Activated B cell treated with CpG ODN at 0.5 μM for 24 hours (primary cell): Measurements from ENCODE around the gene ZDHHC5. TPM values are rescaled to one million over a fixed set of nuclear protein-coding genes. Genes with fewer than 3 reads are reported as not detected.

Experiments used
- ATAC-seq: fragments of 200-7000 bp; cut with Tn5 transposase; one replicate; pipeline ENCODE4 v1.10.0; 2021; ENCODE audit warnings: low read depth, mild to moderate bottlenecking, moderate library complexity
- CTCF ChIA-PET: fragments of 350-600 bp; sonication (Branson Sonifier 250); formaldehyde crosslinking; loops from one replicate; lab custom pipeline; 2021; ENCODE audit warnings: antibody characterized with exemption; lab: Charles Lee
- POLR2A ChIA-PET: fragments of 350-600 bp; sonication (Branson Sonifier 250); formaldehyde crosslinking; loops from one replicate; lab custom pipeline; 2021; ENCODE audit warnings: antibody characterized with exemption; lab: Charles Lee
- DNase-seq: peaks from one replicate; pipeline ENCODE4 v3.0.0; 2022
- H3K27ac Mint-ChIP-seq: one replicate; pipeline ENCODE4 v1.8.0; 2020; ENCODE audit warnings: mixed read lengths
- H3K27me3 Mint-ChIP-seq: one replicate; pipeline ENCODE4 v1.8.0; 2021; ENCODE audit warnings: mixed read lengths
- H3K36me3 Mint-ChIP-seq: one replicate; pipeline ENCODE4 v1.8.0; 2021; ENCODE audit warnings: low read depth, mixed read lengths
- H3K4me1 Mint-ChIP-seq: one replicate; pipeline ENCODE4 v1.8.0; 2021; ENCODE audit warnings: mixed read lengths
- H3K4me3 Mint-ChIP-seq: one replicate; pipeline ENCODE4 v1.8.0; 2020; ENCODE audit warnings: mild to moderate bottlenecking, mixed read lengths
- H3K9me3 Mint-ChIP-seq: one replicate; pipeline ENCODE4 v1.8.0; 2020; ENCODE audit warnings: mixed read lengths
- CTCF ChIP-seq: fragments of 200-600 bp; IDR thresholded peaks from one replicate; pipeline ENCODE4 v1.8.0; 2022; ENCODE audit warnings: antibody characterized with exemption, mild to moderate bottlenecking
- intact Hi-C: fragments of 100-400 bp; cut with micrococcal nuclease; formaldehyde crosslinking; loops from one replicate; pipeline ENCODE4 v1.15.1; 2024
- total RNA-seq: library from RNA; stranded (reverse); gene quantifications from 2 replicates; pipeline ENCODE4 v1.2.3, GENCODE V29; 2022

The ZDHHC5 gene
- total RNA-seq, 1 donor from 2014 or later = 60.7 TPM

- DNase-seq (no peak), ATAC-seq (no peak)
- H3K27me3 Mint-ChIP-seq = peaks cover 49% of the 10 kb centered on the region
- H3K27ac Mint-ChIP-seq = no peak overlapping the region
- ChIA-PET POLR2A (no interaction called here), CTCF (interaction anchor here (2.0 kb wide), 1 partner anchor 10 kb away, joined by 8 read pairs; no protein-coding TSS in a partner anchor)
- H3K4me3 Mint-ChIP-seq = no peak overlapping the region
- intact Hi-C loops = no loop called here
- no peaks in the 10 kb centered on the region for H3K36me3 Mint-ChIP-seq
- H3K4me1 Mint-ChIP-seq = peaks cover 17% of the 10 kb centered on the region
- no peak for TF ChIP-seq CTCF
- H3K9me3 Mint-ChIP-seq = no peaks in the 10 kb centered on the region
Observed at GRCh38 chr11:57634311-57634710, 33.6 kb upstream of the ZDHHC5 start.

- no peak overlapping the region for H3K4me3 Mint-ChIP-seq
- H3K27ac Mint-ChIP-seq = no peak overlapping the region
- TF ChIP-seq CTCF = no peak
- POLR2A ChIA-PET = no interaction called here
- no peaks in the 10 kb centered on the region for H3K36me3 Mint-ChIP-seq
- no peaks in the 10 kb centered on the region for H3K9me3 Mint-ChIP-seq
- intact Hi-C loops = no loop called here
- H3K27me3 Mint-ChIP-seq = peaks cover 44% of the 10 kb centered on the region
- H3K4me1 Mint-ChIP-seq = peaks cover 23% of the 10 kb centered on the region
- no peak for ATAC-seq
- CTCF ChIA-PET = no interaction called here
- DNase-seq = no peak
Observed at GRCh38 chr11:57635246-57635645, 32.7 kb upstream of the ZDHHC5 start.

DNA sequence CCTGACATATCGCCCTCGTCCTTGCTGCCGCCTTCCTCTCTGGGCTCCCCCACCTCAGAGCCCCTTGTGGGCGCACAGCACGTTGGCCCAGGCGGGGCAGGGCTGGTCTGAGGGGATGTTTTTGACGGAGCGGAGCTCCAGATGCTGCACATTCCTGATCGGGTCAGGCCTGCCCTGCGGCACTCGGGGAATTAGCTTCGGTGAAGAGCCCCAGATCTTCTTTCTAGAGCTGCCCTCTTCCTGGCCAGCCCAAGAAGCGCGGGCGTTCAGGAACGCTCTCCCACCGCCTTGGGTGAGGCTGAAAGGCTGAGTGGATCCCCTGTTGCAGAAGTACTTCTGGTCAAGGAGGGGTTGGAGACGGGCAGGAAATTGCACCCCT lies 30.3 kb upstream of the ZDHHC5 start:
- TF ChIP-seq CTCF = no peak
- POLR2A ChIA-PET = interaction anchor here (0.6 kb wide), 1 partner anchor 155 kb away, joined by 11 read pairs; no protein-coding TSS in a partner anchor
- Mint-ChIP-seq H3K4me1 (peaks cover 27% of the 10 kb centered on the region), H3K36me3 (no peaks in the 10 kb centered on the region), H3K9me3 (no peaks in the 10 kb centered on the region), H3K27me3 (peaks cover 35% of the 10 kb centered on the region), H3K27ac (no peak overlapping the region), H3K4me3 (peak overlapping the region; percentile 86)
- intact Hi-C loops = no loop called here
- DNase-seq (no peak), ATAC-seq (no peak)
- CTCF ChIA-PET = interaction anchor here (1.0 to 5.5 kb wide), 3 partner anchors 68 to 163 kb away, joined by 3 to 61 read pairs (median 4); partner anchors contain the start of gene UBE2L6

DNA sequence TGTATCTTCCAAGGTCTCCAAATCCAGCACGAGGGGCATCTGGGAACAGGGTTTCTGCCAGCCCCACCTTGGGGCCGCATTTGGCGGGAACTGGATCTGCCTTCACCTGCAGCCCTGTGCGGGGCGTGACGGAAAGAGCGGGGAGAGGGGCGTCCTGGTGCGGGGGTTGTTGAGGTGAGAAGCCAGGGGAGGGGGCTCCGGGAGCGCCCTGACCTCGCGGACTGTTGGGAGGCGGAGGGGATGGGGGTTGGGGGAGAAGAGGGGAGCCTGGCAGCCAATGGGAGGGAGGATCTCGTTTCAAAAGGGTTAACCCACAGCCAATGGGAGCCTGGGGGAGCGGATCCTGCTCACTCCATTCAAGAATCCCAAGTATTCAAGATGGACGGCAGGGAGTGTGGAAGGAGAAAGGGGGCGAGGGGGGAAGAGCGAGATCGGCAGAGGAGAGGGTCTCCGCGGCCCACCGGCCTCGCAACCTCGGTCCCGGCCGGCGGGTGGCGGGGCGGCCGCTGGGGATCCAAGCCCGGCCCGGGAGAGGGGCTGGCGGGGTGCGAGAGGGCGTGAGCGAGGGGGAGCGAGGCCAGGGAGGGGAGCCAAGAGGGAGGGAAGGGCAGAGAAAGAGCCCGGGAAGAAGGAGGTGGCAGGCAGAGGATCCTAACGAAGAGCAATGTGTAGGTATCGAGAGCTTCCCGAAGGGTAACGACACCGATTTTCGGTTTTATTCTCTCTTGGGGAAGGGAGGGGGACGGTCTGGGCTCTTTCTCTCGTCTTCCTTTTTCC lies 29.7 kb upstream of the ZDHHC5 start:
- H3K27ac Mint-ChIP-seq = no peak overlapping the region
- ChIA-PET CTCF (interaction anchor here (0.7 to 5.5 kb wide), 2 partner anchors 68 to 180 kb away, joined by 3 to 61 read pairs; partner anchors contain the start of gene UBE2L6), POLR2A (interaction anchor here (0.6 to 0.7 kb wide), 4 partner anchors 41 to 180 kb away, joined by 4 to 11 read pairs (median 4); no protein-coding TSS in a partner anchor)
- no peaks in the 10 kb centered on the region for H3K36me3 Mint-ChIP-seq
- DNase-seq (no peak), ATAC-seq (no peak)
- intact Hi-C loops = no loop called here
- no peak for TF ChIP-seq CTCF
- H3K4me3 Mint-ChIP-seq = peak overlapping the region; percentile 86
- peaks cover 39% of the 10 kb centered on the region for H3K27me3 Mint-ChIP-seq
- peaks cover 27% of the 10 kb centered on the region for H3K4me1 Mint-ChIP-seq
- H3K9me3 Mint-ChIP-seq = no peaks in the 10 kb centered on the region

- no peaks in the 10 kb centered on the region for H3K9me3 Mint-ChIP-seq
- no peak overlapping the region for H3K27ac Mint-ChIP-seq
- TF ChIP-seq CTCF = no peak
- peaks cover 39% of the 10 kb centered on the region for H3K27me3 Mint-ChIP-seq
- ChIA-PET POLR2A (interaction anchor here (0.6 to 0.7 kb wide), 3 partner anchors 40 to 181 kb away, joined by 4 read pairs; no protein-coding TSS in a partner anchor), CTCF (interaction anchor here (0.7 to 5.5 kb wide), 5 partner anchors 9 to 182 kb away, joined by 3 to 61 read pairs (median 4); partner anchors contain the start of gene UBE2L6)
- no peak for DNase-seq
- no peaks in the 10 kb centered on the region for H3K36me3 Mint-ChIP-seq
- peak overlapping the region; percentile 86 for H3K4me3 Mint-ChIP-seq
- ATAC-seq = peak; percentile 12
- H3K4me1 Mint-ChIP-seq = peaks cover 27% of the 10 kb centered on the region
- intact Hi-C loops = no loop called here
Observed at GRCh38 chr11:57638811-57639320, 29.0 kb upstream of the ZDHHC5 start.
